HepG2 (cell line): ENCODE results near the gene TMBIM1. TPM values are rescaled to one million over a fixed set of nuclear protein-coding genes. Genes with fewer than 3 reads are reported as not detected.
A peak's percentile ranks its signal among the peaks of the same experiment; 100 is the strongest.

Experiments
- ATAC-seq: fragments of 200-7000 bp; cut with Tn5 transposase; 3 replicates; pipeline ENCODE4 v1.9.1; 2020; ENCODE audit warnings: mild to moderate bottlenecking, moderate library complexity
- BruUV-seq: library from RNA; stranded (reverse); fragments of 400-500 nt; replicated peaks from 2 replicates; lab custom pipeline; 2021; lab: Mats Ljungman, UMichigan
- CTCF ChIA-PET: fragments of 300-600 bp; formaldehyde crosslinking; extraction: SDS; loops from one replicate; lab custom pipeline; 2021; ENCODE audit warnings: low total read pairs, inconsistent platforms, low intra/inter-chr PET ratio; lab: Yijun Ruan, JAX
- POLR2A ChIA-PET: fragments of 350-600 bp; sonication (Branson Sonifier 250); formaldehyde crosslinking; loops from one replicate; lab custom pipeline; 2020; ENCODE audit warnings: antibody characterized with exemption, inconsistent platforms; lab: Yijun Ruan, JAX
- DNase-seq: peaks from one replicate; pipeline ENCODE4 v3.0.0-alpha.2; 2015; ENCODE audit warnings: low spot score
- FAIRE-seq: peaks from 3 replicates; lab custom pipeline; 2011; peaks lifted over from hg19 to GRCh38; lab: Jason Lieb, UNC
- H2AFZ ChIP-seq: one replicate; pipeline ENCODE4 v1.6.1; 2011; ENCODE audit warnings: low read length, inconsistent platforms
- H3K27ac ChIP-seq: fragments of 300-600 bp; 3 replicates; pipeline ENCODE4 v1.8.0; 2011; ENCODE audit warnings: mixed run types, mild to moderate bottlenecking, mixed read lengths, low read length, inconsistent platforms; ENCODE audit not compliant: insufficient read depth; ENCODE audit errors: extremely low read length
- H3K27me3 ChIP-seq, 2 experiments: fragments of 200-600 bp in 1 of 2; 2 replicates in 1 of 2; 3 replicates in 1 of 2; pipeline versions ENCODE4 v1.6.0 to v1.8.0; 2011; ENCODE audit warnings: low read length in 2 of 2, mild to moderate bottlenecking in 2 of 2, moderate library complexity in 2 of 2, inconsistent platforms in 1 of 2; ENCODE audit not compliant: insufficient read depth in 2 of 2, control insufficient read depth in 1 of 2
- H3K36me3 ChIP-seq, 2 experiments: fragments of 200-600 bp in 1 of 2; replicated peaks in 1 of 2; 2 replicates in 1 of 2; 3 replicates in 1 of 2; pipeline versions ENCODE4 v1.5.1 to v1.8.0; 2011; ENCODE audit warnings: low read length in 2 of 2, inconsistent platforms in 1 of 2; ENCODE audit not compliant: insufficient read depth in 2 of 2, control insufficient read depth in 1 of 2
- H3K4me1 ChIP-seq: 2 replicates; pipeline ENCODE4 v1.5.1; 2012; ENCODE audit warnings: low read length, inconsistent platforms; ENCODE audit not compliant: insufficient read depth
- H3K4me2 ChIP-seq: 2 replicates; pipeline ENCODE4 v1.6.0; 2011; ENCODE audit warnings: low read depth, low read length, inconsistent platforms
- H3K4me3 ChIP-seq, 3 experiments: fragments of 200-600 bp in 1 of 3; sonication (generic), shearing (Covaris generic) in 1 of 3; replicated peaks in 1 of 3; 2 replicates each; pipeline ENCODE4 v1.5.1; 2011 to 2016; ENCODE audit warnings: low read length in 3 of 3, inconsistent platforms in 2 of 3, low read depth in 2 of 3, mild to moderate bottlenecking in 2 of 3, control low read depth in 1 of 3, mixed read lengths in 1 of 3; ENCODE audit not compliant: insufficient read depth in 1 of 3
- H3K79me2 ChIP-seq: one replicate; pipeline ENCODE4 v1.6.1; 2011; ENCODE audit warnings: low read length, inconsistent platforms; ENCODE audit not compliant: insufficient read depth
- H3K9ac ChIP-seq: 2 replicates; pipeline ENCODE4 v1.6.0; 2011; ENCODE audit warnings: mild to moderate bottlenecking, low read depth, low read length, inconsistent platforms; ENCODE audit not compliant: insufficient read depth
- H3K9me3 ChIP-seq: 2 replicates; pipeline ENCODE4 v1.5.1; 2012; ENCODE audit warnings: mild to moderate bottlenecking, low read length
- H4K20me1 ChIP-seq: 2 replicates; pipeline ENCODE4 v1.6.0; 2011; ENCODE audit warnings: inconsistent platforms, mild to moderate bottlenecking, low read length, moderate library complexity; ENCODE audit not compliant: insufficient read depth
- AGO2 ChIP-seq: fragments of 200-400 bp; formaldehyde crosslinking; optimal IDR thresholded peaks from 2 replicates; pipeline ENCODE3; 2017; ENCODE audit warnings: mild to moderate bottlenecking, low read depth, low read length, moderate library complexity
- CENPT ChIP-seq: sonication (generic); formaldehyde crosslinking; IDR thresholded peaks from 2 replicates; pipeline ENCODE4 v1.8.0; 2022; ENCODE audit warnings: low read depth, mild to moderate bottlenecking, moderate library complexity, missing genetic modification reagents
- GFI1 ChIP-seq: sonication (generic); formaldehyde crosslinking; IDR thresholded peaks from 2 replicates; pipeline ENCODE4 v1.5.0; 2020; ENCODE audit warnings: missing genetic modification reagents, mild to moderate bottlenecking, borderline replicate concordance
- POLR2A ChIP-seq, 2 experiments: IDR thresholded peaks; 2 replicates each; pipeline ENCODE4 v1.6.1; 2011; ENCODE audit warnings: low read depth in 2 of 2, low read length in 2 of 2, mild to moderate bottlenecking in 1 of 2, moderate library complexity in 1 of 2; ENCODE audit not compliant: insufficient read depth in 1 of 2
- RBFOX2 ChIP-seq: fragments of 200-400 bp; formaldehyde crosslinking; IDR thresholded peaks from 2 replicates; pipeline ENCODE4 v1.6.1; 2017; ENCODE audit warnings: low read depth, mild to moderate bottlenecking, low read length
- WGBS: methylation state at CpG from one replicate; pipeline ENCODE4 v1.1.6; 2017; ENCODE audit warnings: low lambda C conversion rate; 5-methylcytosine and 5-hydroxymethylcytosine counted together
- in situ Hi-C: cut with HindIII; loops from 2 replicates; pipeline ENCODE4 v1.10.0; 2017; ENCODE audit warnings: low pct_unique_long_range_greater_than_20kb; ENCODE audit not compliant: extremely low pct_ligation_motif_present
- intact Hi-C: fragments of 100-400 bp; cut with micrococcal nuclease; formaldehyde crosslinking; loops from one replicate; pipeline ENCODE4 v1.10.0; 2022; ENCODE audit not compliant: unreplicated experiment
- polyA plus RNA-seq, 8 experiments: library from polyadenylated mRNA; depleted of rRNA in 3 of 8; stranded (reverse) in 7 of 8; unstranded in 1 of 8; fragments of >200 nt; fragmentation: Illumina TruSeq in 4 of 8; extraction: Trizol in 4 of 8; gene quantifications; 2 replicates each; pipeline versions ENCODE4 v1.2.1 to v1.2.3, GENCODE V29; 2011 to 2016; ENCODE audit warnings: low read depth in 4 of 8, missing spikeins in 1 of 8, mixed read lengths in 1 of 8; ENCODE audit not compliant: insufficient read depth in 1 of 8
- total RNA-seq, 5 experiments: library from RNA; depleted of rRNA; stranded (reverse); fragments of >200 nt; fragmentation: Illumina TruSeq; extraction: Trizol; gene quantifications; 2 replicates each; pipeline ENCODE4 v1.2.3, GENCODE V29; 2016; ENCODE audit warnings: low read depth in 1 of 5
- TF ChIP-seq, protein P1 (sequence below): sonication (generic); formaldehyde crosslinking; IDR thresholded peaks from 2 replicates; pipeline ENCODE4 v1.5.1; 2020; ENCODE audit warnings: mild to moderate bottlenecking, missing genetic modification reagents, moderate library complexity

TMBIM1 gene
- total and polyA plus RNA-seq, 2 of the 13 experiments (the other 11 are each of a cell fraction or from before 2014, with no cell fraction given) = 127 to 139 TPM

DNA sequence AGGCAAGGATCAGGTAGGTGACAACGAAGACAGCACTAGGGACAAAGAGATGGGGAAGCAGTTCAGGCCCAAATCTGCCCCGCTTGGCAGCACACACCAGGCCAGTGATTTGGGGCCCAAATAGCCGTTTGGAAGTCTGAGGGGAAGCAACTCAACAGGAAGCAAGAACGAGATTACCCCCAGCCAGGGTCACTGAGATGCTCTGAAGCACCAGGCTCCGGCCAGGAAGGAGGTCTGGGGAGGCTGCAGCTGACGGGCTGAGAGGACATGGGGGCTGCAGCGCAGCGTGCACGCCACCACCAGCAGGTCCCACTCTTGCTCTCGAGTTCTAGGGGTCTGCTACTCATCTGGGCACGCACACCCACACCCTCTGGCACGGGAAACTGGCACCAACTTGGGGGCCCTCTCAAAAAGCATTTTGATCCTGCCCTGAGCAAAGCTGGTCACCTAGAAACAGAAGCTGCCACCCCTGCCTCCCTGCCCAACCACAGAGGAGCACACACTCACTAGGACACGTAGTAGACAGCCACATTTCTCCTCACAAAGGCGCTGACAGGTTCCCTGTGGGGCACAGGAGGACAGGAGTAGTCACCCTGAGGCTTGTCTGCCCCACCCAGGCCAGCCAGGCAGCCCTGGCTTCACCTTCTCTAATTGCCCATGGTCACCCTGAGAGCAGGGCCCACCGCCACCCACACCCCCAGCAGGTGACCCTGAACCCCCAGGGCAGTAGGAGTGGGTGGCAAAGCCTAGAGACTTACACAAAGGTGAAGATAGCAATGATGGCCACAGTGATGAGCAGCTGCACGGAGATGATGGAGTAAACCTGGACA is 13.6 kb downstream of the TMBIM1 start:
- H3K4me2 ChIP-seq = no peak overlapping the region
- peak; percentile 48; the same call in 1 of the 2 replicates for TF ChIP-seq RBFOX2
- peak; percentile 27; the same call in 1 of the 2 replicates for TF ChIP-seq GFI1 (CRISPR knock-in tag)
- 0 out of 4 replicates have a peak, but pooled peaks of 1 of the 2 experiments have one; percentile 13 for TF ChIP-seq POLR2A (IDR thresholded peaks at IDR 0.05; ENCODE audit: insufficient read depth in 1 of 2, low read depth in 2 of 2, low read length in 2 of 2)
- TF ChIP-seq AGO2 = peak; percentile 82
- no peak for TF ChIP-seq CENPT (CRISPR knock-in tag)
- TF ChIP-seq, protein P1, sequence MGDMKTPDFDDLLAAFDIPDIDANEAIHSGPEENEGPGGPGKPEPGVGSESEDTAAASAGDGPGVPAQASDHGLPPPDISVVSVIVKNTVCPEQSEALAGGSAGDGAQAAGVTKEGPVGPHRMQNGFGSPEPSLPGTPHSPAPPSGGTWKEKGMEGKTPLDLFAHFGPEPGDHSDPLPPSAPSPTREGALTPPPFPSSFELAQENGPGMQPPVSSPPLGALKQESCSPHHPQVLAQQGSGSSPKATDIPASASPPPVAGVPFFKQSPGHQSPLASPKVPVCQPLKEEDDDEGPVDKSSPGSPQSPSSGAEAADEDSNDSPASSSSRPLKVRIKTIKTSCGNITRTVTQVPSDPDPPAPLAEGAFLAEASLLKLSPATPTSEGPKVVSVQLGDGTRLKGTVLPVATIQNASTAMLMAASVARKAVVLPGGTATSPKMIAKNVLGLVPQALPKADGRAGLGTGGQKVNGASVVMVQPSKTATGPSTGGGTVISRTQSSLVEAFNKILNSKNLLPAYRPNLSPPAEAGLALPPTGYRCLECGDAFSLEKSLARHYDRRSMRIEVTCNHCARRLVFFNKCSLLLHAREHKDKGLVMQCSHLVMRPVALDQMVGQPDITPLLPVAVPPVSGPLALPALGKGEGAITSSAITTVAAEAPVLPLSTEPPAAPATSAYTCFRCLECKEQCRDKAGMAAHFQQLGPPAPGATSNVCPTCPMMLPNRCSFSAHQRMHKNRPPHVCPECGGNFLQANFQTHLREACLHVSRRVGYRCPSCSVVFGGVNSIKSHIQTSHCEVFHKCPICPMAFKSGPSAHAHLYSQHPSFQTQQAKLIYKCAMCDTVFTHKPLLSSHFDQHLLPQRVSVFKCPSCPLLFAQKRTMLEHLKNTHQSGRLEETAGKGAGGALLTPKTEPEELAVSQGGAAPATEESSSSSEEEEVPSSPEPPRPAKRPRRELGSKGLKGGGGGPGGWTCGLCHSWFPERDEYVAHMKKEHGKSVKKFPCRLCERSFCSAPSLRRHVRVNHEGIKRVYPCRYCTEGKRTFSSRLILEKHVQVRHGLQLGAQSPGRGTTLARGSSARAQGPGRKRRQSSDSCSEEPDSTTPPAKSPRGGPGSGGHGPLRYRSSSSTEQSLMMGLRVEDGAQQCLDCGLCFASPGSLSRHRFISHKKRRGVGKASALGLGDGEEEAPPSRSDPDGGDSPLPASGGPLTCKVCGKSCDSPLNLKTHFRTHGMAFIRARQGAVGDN (CRISPR knock-in tag) = peak; percentile 19; the same call in 1 of the 2 replicates
- TF ChIP-seq, all 625 proteins: peak for 5
- no peak overlapping the region for H3K27ac ChIP-seq
- CTCF ChIA-PET = no interaction called here
- H3K27me3 ChIP-seq = no peaks in the 10 kb centered on the region
- ATAC-seq (no peak), FAIRE-seq (no peak), DNase-seq (no peak)
- POLR2A ChIA-PET = interaction anchor here (1.3 kb wide), 1 partner anchor 9 kb away, joined by 3 read pairs; no protein-coding TSS in a partner anchor
- intact Hi-C loops (no loop called here), in situ Hi-C loops (loop anchor here (10.0 kb wide), 1 partner anchor 186 kb away; no protein-coding TSS in a partner anchor)
- H2AFZ ChIP-seq = no peak overlapping the region
- H3K4me1 ChIP-seq = peaks cover 2% of the 10 kb centered on the region
- H3K9ac ChIP-seq = no peak overlapping the region
- no peaks in the 10 kb centered on the region for H3K9me3 ChIP-seq
- H3K79me2 ChIP-seq = peaks cover 6% of the 10 kb centered on the region
- WGBS = 93% methylated on average over 12 of the region's 16 CpGs
- H3K36me3 ChIP-seq = peaks cover 61 to 94% of the 10 kb centered on the region in 2 experiments
- no peak overlapping the region for H3K4me3 ChIP-seq
- peaks cover 16% of the 10 kb centered on the region; the same call in 1 of the 2 replicates for H4K20me1 ChIP-seq
- no TSS peak for BruUV-seq
